ENCODE measurements around the gene KCNG3.

KCNG3 gene

GRCh38 chr2:42486145-42486906 lies 7.5 kb downstream of the KCNG3 start:
- no peak for DNase-seq (ENCODE audit: low spot score)

GRCh38 chr2:42480402-42480801 lies 13.4 kb downstream of the KCNG3 start:
- DNase-seq (ENCODE audit: low spot score): no peak

- no peak for DNase-seq (ENCODE audit: low spot score)
Measured at GRCh38 chr2:42474765-42475454, 18.9 kb downstream of the KCNG3 start.

- DNase-seq (ENCODE audit: low spot score): no peak
Measured at GRCh38 chr2:42470706-42471105, 23.1 kb downstream of the KCNG3 start.

GRCh38 chr2:42464631-42465030 lies 29.2 kb downstream of the KCNG3 start:
- DNase-seq (ENCODE audit: low spot score): no peak

GRCh38 chr2:42463570-42463969 lies 30.2 kb downstream of the KCNG3 start:
- DNase-seq (ENCODE audit: low spot score): no peak

GRCh38 chr2:42459296-42459695 lies 34.5 kb downstream of the KCNG3 start:
- DNase-seq (ENCODE audit: low spot score): no peak

GRCh38 chr2:42458396-42458795 lies 35.4 kb downstream of the KCNG3 start:
- DNase-seq (ENCODE audit: low spot score): no peak

GRCh38 chr2:42457011-42457410 lies 36.8 kb downstream of the KCNG3 start:
- DNase-seq (ENCODE audit: low spot score): no peak

GRCh38 chr2:42456126-42456839 lies 37.5 kb downstream of the KCNG3 start:
- DNase-seq (ENCODE audit: low spot score): no peak

GRCh38 chr2:42452545-42452944 lies 41.2 kb downstream of the KCNG3 start:
- DNase-seq (ENCODE audit: low spot score): no peak

- no peak for DNase-seq (ENCODE audit: low spot score)
Measured at GRCh38 chr2:42450136-42450535, 43.6 kb downstream of the KCNG3 start.

GRCh38 chr2:42449163-42450087 lies 44.4 kb downstream of the KCNG3 start:
- no peak for DNase-seq (ENCODE audit: low spot score)

GRCh38 chr2:42448163-42448562 lies 45.6 kb downstream of the KCNG3 start:
- DNase-seq (ENCODE audit: low spot score): no peak

GRCh38 chr2:42446503-42447271 lies 47.1 kb downstream of the KCNG3 start:
- no peak for DNase-seq (ENCODE audit: low spot score)

GRCh38 chr2:42443718-42444399 lies 49.9 kb downstream of the KCNG3 start:
- no peak for DNase-seq (ENCODE audit: low spot score)

- DNase-seq (ENCODE audit: low spot score): no peak
Measured at GRCh38 chr2:42442774-42443173, 51.0 kb downstream of the KCNG3 start.

- no peak for DNase-seq (ENCODE audit: low spot score)
Measured at GRCh38 chr2:42438685-42439084, 55.1 kb downstream of the KCNG3 start.

- DNase-seq (ENCODE audit: low spot score): no peak
Measured at GRCh38 chr2:42436370-42436769, 57.4 kb downstream of the KCNG3 start.

GRCh38 chr2:42435628-42436027 lies 58.2 kb downstream of the KCNG3 start:
- DNase-seq (ENCODE audit: low spot score): no peak

- DNase-seq (ENCODE audit: low spot score): no peak
Measured at GRCh38 chr2:42430188-42430587, 63.6 kb downstream of the KCNG3 start.
